HL-60 (cell line): ENCODE results near the gene AKAP6.

ENCODE experiments used
- DNase-seq, 2 experiments: peaks; one replicate each; pipeline ENCODE4 v3.0.0-alpha.2; 2010 to 2020; ENCODE audit warnings: low read depth in 1 of 2, low spot score in 1 of 2
- H3K27ac ChIP-seq: fragments of 250-450 bp; sonication (Bioruptor Pico); replicated peaks from 2 replicates; pipeline ENCODE4 v1.5.1; 2020; ENCODE audit warnings: mild to moderate bottlenecking, moderate library complexity
- H3K27me3 ChIP-seq: fragments of 250-450 bp; sonication (Bioruptor Pico); 2 replicates; pipeline ENCODE4 v1.5.1; 2021; ENCODE audit warnings: mild to moderate bottlenecking, moderate library complexity; ENCODE audit not compliant: insufficient read depth, poor library complexity, severe bottlenecking
- H3K4me3 ChIP-seq: replicated peaks from 2 replicates; pipeline ENCODE4 v1.5.1; 2011; ENCODE audit warnings: mild to moderate bottlenecking, control low read depth, low read length; ENCODE audit not compliant: insufficient read depth
- GABPA ChIP-seq: IDR thresholded peaks from 2 replicates; pipeline ENCODE4 v1.6.1; 2012; ENCODE audit warnings: low read depth
- POLR2AphosphoS5 ChIP-seq: IDR thresholded peaks from 2 replicates; pipeline ENCODE4 v1.6.1; 2012; ENCODE audit warnings: low read depth
- SPI1 ChIP-seq: IDR thresholded peaks from 2 replicates; pipeline ENCODE4 v1.6.1; 2012; ENCODE audit warnings: low read depth, mild to moderate bottlenecking, borderline replicate concordance
- TF ChIP-seq, protein P1 (sequence below): IDR thresholded peaks from 2 replicates; pipeline ENCODE4 v1.6.1; 2012; ENCODE audit warnings: low read depth; ENCODE audit not compliant: insufficient replicate concordance
- TF ChIP-seq, protein P2 (sequence below): IDR thresholded peaks from one replicate; pipeline ENCODE4 v1.5.1; 2011; ENCODE audit warnings: low read length, control low read depth, inconsistent platforms; ENCODE audit not compliant: insufficient read depth

The AKAP6 gene

DNA sequence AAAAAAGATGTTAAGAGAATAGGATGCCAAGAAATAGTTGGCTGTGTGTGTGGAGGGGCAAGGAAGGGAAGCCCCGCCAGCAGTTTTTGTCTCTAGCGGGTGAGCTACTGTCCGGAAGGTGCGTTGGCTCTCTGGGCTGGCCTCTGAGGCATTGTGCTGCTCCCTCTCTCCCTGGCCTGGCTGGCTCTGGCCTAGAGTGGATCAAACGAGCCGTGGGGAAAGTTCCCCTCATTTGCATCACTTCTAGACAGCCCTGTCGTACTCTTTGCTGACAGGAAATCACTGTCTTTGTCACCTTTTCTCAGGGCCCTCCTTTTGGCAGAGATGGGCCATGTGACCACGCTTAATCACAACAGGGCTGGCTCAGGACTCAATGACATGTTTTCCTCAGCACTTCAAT lies 373.5 kb downstream of the AKAP6 start:
- TF ChIP-seq SPI1 (no peak), GABPA (no peak), POLR2AphosphoS5 (no peak)
- TF ChIP-seq, protein P1, sequence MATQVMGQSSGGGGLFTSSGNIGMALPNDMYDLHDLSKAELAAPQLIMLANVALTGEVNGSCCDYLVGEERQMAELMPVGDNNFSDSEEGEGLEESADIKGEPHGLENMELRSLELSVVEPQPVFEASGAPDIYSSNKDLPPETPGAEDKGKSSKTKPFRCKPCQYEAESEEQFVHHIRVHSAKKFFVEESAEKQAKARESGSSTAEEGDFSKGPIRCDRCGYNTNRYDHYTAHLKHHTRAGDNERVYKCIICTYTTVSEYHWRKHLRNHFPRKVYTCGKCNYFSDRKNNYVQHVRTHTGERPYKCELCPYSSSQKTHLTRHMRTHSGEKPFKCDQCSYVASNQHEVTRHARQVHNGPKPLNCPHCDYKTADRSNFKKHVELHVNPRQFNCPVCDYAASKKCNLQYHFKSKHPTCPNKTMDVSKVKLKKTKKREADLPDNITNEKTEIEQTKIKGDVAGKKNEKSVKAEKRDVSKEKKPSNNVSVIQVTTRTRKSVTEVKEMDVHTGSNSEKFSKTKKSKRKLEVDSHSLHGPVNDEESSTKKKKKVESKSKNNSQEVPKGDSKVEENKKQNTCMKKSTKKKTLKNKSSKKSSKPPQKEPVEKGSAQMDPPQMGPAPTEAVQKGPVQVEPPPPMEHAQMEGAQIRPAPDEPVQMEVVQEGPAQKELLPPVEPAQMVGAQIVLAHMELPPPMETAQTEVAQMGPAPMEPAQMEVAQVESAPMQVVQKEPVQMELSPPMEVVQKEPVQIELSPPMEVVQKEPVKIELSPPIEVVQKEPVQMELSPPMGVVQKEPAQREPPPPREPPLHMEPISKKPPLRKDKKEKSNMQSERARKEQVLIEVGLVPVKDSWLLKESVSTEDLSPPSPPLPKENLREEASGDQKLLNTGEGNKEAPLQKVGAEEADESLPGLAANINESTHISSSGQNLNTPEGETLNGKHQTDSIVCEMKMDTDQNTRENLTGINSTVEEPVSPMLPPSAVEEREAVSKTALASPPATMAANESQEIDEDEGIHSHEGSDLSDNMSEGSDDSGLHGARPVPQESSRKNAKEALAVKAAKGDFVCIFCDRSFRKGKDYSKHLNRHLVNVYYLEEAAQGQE: no peak
- TF ChIP-seq, protein P2, sequence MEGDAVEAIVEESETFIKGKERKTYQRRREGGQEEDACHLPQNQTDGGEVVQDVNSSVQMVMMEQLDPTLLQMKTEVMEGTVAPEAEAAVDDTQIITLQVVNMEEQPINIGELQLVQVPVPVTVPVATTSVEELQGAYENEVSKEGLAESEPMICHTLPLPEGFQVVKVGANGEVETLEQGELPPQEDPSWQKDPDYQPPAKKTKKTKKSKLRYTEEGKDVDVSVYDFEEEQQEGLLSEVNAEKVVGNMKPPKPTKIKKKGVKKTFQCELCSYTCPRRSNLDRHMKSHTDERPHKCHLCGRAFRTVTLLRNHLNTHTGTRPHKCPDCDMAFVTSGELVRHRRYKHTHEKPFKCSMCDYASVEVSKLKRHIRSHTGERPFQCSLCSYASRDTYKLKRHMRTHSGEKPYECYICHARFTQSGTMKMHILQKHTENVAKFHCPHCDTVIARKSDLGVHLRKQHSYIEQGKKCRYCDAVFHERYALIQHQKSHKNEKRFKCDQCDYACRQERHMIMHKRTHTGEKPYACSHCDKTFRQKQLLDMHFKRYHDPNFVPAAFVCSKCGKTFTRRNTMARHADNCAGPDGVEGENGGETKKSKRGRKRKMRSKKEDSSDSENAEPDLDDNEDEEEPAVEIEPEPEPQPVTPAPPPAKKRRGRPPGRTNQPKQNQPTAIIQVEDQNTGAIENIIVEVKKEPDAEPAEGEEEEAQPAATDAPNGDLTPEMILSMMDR: no peak

DNA sequence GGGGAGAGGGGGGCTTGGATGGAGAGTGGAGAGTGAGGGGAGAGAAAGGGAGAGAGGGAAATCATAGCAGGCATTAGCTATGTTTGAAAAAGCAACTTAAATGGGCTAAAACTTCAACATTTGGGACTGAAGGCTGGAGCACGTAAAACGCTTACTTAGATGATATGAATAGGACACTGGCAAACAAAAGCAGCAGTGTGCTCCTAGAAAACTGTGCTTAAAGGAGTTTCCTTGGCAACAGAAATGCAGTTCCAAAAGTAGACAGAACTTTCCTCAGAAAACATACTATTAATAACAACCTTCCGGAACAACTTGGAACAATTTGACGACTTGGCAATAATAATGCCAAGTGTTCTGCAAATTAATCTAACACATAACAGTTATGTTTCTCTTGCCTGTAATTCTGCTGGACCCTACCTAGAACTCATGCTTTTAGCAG lies 374.1 kb downstream of the AKAP6 start:
- no peak overlapping the region for H3K4me3 ChIP-seq
- no peak for DNase-seq
- TF ChIP-seq, protein P2: no peak
- TF ChIP-seq POLR2AphosphoS5 (no peak), SPI1 (no peak), GABPA (no peak)
- TF ChIP-seq, protein P1: no peak

More for the DNA sequence above, 373.5 kb downstream of the AKAP6 start:
- DNase-seq: no peak
- no peak overlapping the region for H3K27ac ChIP-seq
- H3K4me3 ChIP-seq: no peak overlapping the region
- no peaks in the 10 kb centered on the region for H3K27me3 ChIP-seq

DNA sequence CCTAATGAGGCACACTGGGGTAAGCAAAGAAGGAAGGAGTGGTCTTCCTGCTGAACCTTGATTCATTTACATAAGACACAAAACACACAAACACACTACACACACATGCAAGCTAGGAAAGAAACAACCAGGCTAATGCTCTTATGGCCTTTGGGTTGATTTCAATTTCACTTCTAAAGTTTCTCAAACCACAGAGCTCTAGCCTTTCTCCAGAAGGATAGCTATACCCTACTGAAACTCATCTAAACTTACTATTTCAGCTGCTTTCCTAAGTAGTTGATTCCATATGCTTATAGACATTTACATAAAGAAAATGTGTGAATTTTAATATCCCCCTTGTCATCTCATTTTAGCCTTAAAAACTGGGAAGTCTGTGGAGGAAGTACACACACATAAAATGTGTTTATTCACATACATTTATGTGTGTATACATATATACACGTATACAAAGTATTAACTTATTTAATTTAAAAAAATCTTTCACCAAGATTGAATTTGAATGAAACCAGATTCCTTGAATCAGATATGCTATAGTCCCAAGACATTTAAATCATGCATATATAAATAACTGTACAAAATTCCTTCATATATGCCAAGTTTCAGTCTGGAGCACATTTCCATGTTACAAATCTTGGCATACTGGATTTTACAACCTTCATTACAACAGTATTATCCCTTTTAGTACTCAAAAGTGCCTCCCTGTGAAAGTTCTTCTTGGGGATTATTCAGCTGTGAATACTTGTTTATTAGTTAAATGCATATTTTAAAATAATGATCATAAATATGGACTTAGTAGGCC lies 377.8 kb downstream of the AKAP6 start:
- Histone ChIP-seq H3K27ac (no peak overlapping the region), H3K27me3 (no peaks in the 10 kb centered on the region), H3K4me3 (no peak overlapping the region)
- TF ChIP-seq, protein P1: no peak
- no peak for DNase-seq

More for the DNA sequence above, 374.1 kb downstream of the AKAP6 start:
- Histone ChIP-seq H3K27ac (no peak overlapping the region), H3K27me3 (no peaks in the 10 kb centered on the region)
